ENCODE results near the gene EHF.

- TF ChIP-seq EZH2phosphoT487 (IDR thresholded peaks at IDR 0.05; ENCODE audit: insufficient read depth, low read depth) (no peak), EZH2 (IDR thresholded peaks at IDR 0.05; ENCODE audit: insufficient read depth, poor library complexity, severe bottlenecking) (no peak)
Observed at GRCh38 chr11:34653031-34653430, 32.1 kb downstream of the EHF start.
